ENCODE data around the gene CBFA2T3. TPM values are rescaled to one million over a fixed set of nuclear protein-coding genes. Genes with fewer than 3 reads are reported as not detected.

The CBFA2T3 gene
- not detected in 2 replicates for total RNA-seq

DNA sequence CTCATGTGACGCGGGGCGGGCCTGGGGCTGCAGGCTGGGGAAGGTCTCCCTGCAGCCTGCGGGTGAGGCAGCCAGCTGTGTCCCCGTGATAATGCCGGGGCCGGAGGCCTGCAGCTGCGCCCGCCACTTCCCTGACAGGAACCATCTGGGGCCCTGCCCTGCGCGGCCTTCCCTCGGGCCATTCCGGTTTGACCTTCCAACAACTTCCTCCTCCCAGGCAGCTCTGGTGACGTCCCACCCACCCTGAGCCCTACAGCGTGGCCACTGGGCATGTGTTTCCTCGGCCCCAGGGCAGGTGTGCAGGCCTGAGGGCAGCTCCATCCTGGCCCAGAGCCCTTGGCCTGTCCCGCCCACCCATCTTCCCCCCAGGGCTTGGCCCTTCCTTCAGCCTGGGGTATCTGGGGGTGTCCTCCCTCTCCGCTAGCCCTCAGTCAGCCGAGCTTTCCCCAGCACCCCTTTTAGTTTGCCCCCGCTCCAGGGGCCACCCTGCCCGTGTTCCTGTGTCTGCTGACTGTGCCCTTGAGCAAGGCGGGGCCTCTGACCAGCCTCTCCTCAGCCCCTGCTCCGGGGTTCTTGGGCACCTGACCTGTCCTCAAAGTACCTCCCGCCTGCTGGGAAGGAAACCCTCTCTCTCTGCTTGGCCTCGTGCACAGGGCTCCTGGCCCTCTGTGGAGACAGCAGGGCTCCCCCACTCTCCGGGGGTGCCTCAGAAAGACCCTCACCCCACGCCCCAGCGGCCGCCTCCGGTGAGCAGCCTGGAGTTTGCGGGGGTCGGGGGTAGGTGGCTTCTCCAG lies at the start of gene CBFA2T3:
Gene CBFA2T3, minus strand, starts transcription at position 190 of the 794 bp plus-strand sequence. CDS start 400 bp downstream, outside the sequence.

DNA sequence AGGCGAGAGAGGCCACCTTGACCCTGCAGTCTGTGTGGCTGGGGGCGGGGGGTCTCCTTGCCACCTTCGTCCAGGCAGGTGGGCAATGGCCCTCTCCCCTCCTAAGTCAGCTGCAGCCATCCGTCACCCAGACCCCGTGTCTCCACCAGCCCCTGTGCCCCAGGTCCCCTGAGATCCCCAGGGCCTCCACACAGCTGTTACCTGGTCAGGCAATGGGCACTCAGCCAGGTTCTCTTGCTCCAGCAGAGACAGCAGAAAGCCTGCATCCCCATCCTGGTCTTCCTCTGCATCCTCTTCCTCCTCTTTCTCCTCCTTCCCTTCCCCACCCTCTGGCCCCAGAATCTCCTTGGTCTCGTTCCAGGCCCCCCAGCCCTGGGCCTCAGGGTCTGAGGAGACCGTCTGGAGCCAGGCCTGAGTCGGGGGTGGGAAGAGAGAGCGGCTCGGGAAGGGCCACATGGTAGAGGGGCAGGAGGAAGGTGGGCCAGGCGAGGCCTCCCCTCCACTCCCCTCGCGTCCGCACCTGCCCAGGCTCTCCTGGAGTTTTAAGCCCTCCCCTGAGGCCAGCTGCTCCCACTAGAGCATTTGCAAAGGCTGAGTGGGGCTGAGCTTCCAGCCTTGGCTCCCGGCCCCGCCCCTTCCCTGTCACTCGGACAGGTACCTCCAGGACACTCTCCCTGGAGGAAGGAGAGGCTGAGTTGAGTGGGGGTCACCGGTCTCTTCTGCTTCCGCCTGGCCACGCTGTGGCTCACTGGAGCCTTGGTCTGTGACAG lies 110.7 kb downstream of the CBFA2T3 start, which contains the start of gene PABPN1L:
Gene PABPN1L, minus strand, starts transcription at position 510 of the 770 bp plus-strand sequence. Its CDS starts 54 bp downstream, at position 456.

DNA sequence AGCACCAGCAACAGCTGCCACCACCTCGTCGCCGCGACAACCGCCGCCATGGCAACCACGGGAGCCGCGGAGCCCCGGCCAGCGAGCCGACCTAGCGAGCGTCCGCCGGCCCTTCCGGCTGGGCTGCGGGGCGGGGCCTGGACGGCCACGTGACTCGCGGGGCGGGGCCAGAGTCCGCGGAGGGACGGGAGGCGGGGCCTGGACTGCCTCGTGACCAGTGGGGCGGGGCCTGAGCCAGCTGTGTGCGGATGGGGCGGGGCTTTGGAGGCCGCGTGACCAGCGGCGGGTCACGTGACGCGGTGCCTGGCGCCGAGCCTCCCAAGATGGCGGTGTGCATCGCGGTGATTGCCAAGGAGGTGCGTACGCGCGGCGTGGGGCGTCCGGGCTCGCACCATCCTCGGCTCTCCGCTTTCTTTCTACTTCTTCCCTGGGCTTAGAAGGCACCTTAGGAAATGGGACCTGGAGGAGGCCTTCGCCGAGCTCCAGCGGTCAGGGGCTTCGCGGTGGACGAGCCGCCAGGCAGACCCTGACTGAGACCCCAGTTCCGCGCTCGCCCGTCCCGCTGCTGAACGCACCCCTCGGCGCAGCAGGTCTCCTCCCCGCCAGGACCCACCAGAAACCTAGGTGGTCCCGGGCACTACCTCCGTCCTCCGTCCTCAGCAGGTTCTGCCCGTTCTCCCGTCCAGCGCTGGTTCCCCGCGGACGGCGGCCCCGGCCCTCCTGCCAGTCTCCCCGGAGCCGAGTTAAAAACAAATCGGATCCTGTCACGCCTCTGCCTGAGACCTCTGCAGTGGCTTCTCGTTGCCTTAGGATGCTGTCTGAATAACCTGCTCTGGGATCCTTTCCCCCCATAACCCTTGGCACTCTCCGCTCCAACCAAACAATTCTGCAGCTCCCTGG lies 119.9 kb downstream of the CBFA2T3 start, which contains the start of the genes GALNS and TRAPPC2L:
Gene GALNS, minus strand, starts transcription at position 120 of the 900 bp plus-strand sequence. Its CDS starts 70 bp downstream, at position 50.
Gene TRAPPC2L, plus strand, starts transcription at position 300 of the 900 bp plus-strand sequence. Its CDS starts 24 bp downstream, at position 324.

Other genes with a start within 250 kb of the CBFA2T3 start
- 330 and 378 TPM in 2 replicates for gene PIEZO1, start 192.0 kb downstream of the CBFA2T3 start, total RNA-seq
- 20.4 and 63.6 TPM in 2 replicates for gene CDT1, start 173.4 kb downstream of the CBFA2T3 start, total RNA-seq
- 196 and 238 TPM in 2 replicates for gene APRT, start 165.3 kb downstream of the CBFA2T3 start, total RNA-seq
- gene GALNS, start 120.3 kb downstream of the CBFA2T3 start, total RNA-seq, result 19.9 and 32.8 TPM in 2 replicates
- gene TRAPPC2L, start 120.1 kb downstream of the CBFA2T3 start, total RNA-seq, result 48.8 and 60.3 TPM in 2 replicates
- gene PABPN1L, start 110.5 kb downstream of the CBFA2T3 start, total RNA-seq, result not detected in 2 replicates
- gene ACSF3, start 116.6 kb upstream of the CBFA2T3 start, total RNA-seq, result 23.8 and 33.8 TPM in 2 replicates
- 0.13 TPM in 1 of 2 replicates, not detected in the other for gene CDH15, start 194.5 kb upstream of the CBFA2T3 start, total RNA-seq
- gene SLC22A31, start 223.3 kb upstream of the CBFA2T3 start, total RNA-seq, result 0.13 and 0.33 TPM in 2 replicates
- 4.6 and 8.9 TPM in 2 replicates for gene ZNF778, start 240.5 kb upstream of the CBFA2T3 start, total RNA-seq

Data from mesangial cell (primary cell).